H1 (cell line): ENCODE results near the gene TMEM18. TPM values are rescaled to one million over a fixed set of nuclear protein-coding genes. Genes with fewer than 3 reads are reported as not detected.

Experiments used
- BACH1 ChIP-seq: IDR thresholded peaks from 2 replicates; pipeline ENCODE4 v1.6.1; 2012; ENCODE audit warnings: low read length, improper control_type of control experiment
- CEBPB ChIP-seq: IDR thresholded peaks from 2 replicates; pipeline ENCODE4 v1.6.1; 2012; ENCODE audit warnings: low read depth, low read length
- EP300 ChIP-seq, 2 experiments: IDR thresholded peaks; 1 replicate in 1 of 2; 2 replicates in 1 of 2; pipeline ENCODE4 v1.6.1; 2011 to 2012; ENCODE audit warnings: low read depth in 2 of 2, low read length in 2 of 2, mild to moderate bottlenecking in 2 of 2, borderline replicate concordance in 1 of 2, inconsistent platforms in 1 of 2, moderate library complexity in 1 of 2
- JUND ChIP-seq: IDR thresholded peaks from 2 replicates; pipeline ENCODE4 v1.6.1; 2011; ENCODE audit warnings: mild to moderate bottlenecking, improper control_type of control experiment, low read length
- NRF1 ChIP-seq: IDR thresholded peaks from 2 replicates; pipeline ENCODE4 v1.6.1; 2011; ENCODE audit warnings: mild to moderate bottlenecking, low read depth, low read length, improper control_type of control experiment
- RBBP5 ChIP-seq: IDR thresholded peaks from 2 replicates; pipeline ENCODE4 v1.7.1; 2012; ENCODE audit warnings: low read depth, mild to moderate bottlenecking, inconsistent platforms, low read length, moderate library complexity, borderline replicate concordance
- RFX5 ChIP-seq: IDR thresholded peaks from 2 replicates; pipeline ENCODE4 v1.6.1; 2011; ENCODE audit warnings: low read depth, low read length, improper control_type of control experiment, borderline replicate concordance
- SRF ChIP-seq: IDR thresholded peaks from 2 replicates; pipeline ENCODE4 v1.6.1; 2011; ENCODE audit warnings: mild to moderate bottlenecking, low read depth, low read length, moderate library complexity
- TBP ChIP-seq: IDR thresholded peaks from 2 replicates; pipeline ENCODE4 v1.6.1; 2011; ENCODE audit warnings: low read depth, low read length, improper control_type of control experiment
- polyA plus RNA-seq, 7 experiments: library from polyadenylated mRNA; depleted of rRNA in 3 of 7; stranded (reverse) in 5 of 7; unstranded in 2 of 7; fragments of >200 nt in 5 of 7; fragments of 200-250 nt in 2 of 7; gene quantifications; 1 replicate in 5 of 7; 2 replicates in 1 of 7; 4 replicates in 1 of 7; pipeline versions ENCODE4 v1.2.1 to v1.2.3, GENCODE V29; 2011 to 2013; ENCODE audit warnings: missing spikeins in 2 of 7, mixed read lengths in 2 of 7
- total RNA-seq: library from RNA; stranded (reverse); fragmentation: NEBNext Ultra II Directional; extraction: Animal tissue kit (Norgen Biotek cat#: 25700); gene quantifications from 2 replicates; pipeline ENCODE4 v1.2.1, GENCODE V29; 2021
- TF ChIP-seq, protein P1 (sequence below): fragments of 300-600 bp; sonication (generic); IDR thresholded peaks from 2 replicates; pipeline ENCODE4 v1.7.1; 2012; ENCODE audit warnings: low read length, moderate library complexity, mild to moderate bottlenecking, inconsistent platforms; ENCODE audit not compliant: insufficient replicate concordance

TMEM18 gene
- total and polyA plus RNA-seq, 2 of the 8 experiments (the other 6 are each of a cell fraction or from before 2014, with no cell fraction given) = 22.4 to 27.1 TPM

DNA sequence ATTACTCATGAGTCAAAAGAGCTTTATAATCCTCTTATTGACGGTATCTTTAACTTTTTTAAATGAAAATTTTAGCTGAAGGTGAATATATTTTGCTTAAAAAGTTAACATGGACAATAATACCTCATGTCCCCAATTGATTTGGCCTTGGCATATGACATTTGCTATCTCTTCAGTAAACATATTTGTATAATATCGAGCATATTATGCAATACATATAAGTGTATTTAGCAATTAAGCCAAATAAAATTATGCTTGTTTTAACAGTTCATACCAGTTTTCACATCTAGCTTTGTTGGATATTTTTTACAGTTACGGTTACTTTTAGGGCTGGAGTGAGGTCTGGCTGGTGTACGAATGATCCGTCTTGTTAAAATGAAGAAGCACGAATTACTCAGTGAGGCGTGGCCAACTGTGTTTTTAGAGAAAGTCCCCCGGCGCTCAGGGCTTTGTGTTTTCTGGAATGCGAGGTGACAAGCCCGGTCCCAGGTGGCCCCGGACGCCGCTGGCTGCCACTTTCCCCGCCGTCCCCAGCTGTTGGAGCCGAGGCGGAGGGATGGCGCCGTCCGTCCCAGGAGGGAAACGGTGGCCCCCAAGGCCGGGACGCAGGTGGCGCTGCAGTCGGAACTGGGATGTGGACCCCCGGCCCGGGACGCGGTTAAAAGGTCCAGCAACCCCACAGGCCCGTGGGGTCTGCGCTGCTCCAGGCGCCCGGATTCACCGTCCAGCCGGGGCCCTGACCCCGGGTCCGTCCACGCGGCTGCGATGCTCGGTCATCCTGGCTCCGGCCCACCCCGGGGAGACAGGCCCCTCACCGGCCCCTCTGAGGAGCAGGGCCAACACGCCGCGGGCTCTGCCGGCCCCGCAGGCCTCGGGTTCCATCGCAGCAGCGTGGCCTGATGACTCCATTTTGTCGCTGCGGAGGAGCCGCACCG lies 41.3 kb downstream of the TMEM18 start (continued):
- TF ChIP-seq, protein P1, sequence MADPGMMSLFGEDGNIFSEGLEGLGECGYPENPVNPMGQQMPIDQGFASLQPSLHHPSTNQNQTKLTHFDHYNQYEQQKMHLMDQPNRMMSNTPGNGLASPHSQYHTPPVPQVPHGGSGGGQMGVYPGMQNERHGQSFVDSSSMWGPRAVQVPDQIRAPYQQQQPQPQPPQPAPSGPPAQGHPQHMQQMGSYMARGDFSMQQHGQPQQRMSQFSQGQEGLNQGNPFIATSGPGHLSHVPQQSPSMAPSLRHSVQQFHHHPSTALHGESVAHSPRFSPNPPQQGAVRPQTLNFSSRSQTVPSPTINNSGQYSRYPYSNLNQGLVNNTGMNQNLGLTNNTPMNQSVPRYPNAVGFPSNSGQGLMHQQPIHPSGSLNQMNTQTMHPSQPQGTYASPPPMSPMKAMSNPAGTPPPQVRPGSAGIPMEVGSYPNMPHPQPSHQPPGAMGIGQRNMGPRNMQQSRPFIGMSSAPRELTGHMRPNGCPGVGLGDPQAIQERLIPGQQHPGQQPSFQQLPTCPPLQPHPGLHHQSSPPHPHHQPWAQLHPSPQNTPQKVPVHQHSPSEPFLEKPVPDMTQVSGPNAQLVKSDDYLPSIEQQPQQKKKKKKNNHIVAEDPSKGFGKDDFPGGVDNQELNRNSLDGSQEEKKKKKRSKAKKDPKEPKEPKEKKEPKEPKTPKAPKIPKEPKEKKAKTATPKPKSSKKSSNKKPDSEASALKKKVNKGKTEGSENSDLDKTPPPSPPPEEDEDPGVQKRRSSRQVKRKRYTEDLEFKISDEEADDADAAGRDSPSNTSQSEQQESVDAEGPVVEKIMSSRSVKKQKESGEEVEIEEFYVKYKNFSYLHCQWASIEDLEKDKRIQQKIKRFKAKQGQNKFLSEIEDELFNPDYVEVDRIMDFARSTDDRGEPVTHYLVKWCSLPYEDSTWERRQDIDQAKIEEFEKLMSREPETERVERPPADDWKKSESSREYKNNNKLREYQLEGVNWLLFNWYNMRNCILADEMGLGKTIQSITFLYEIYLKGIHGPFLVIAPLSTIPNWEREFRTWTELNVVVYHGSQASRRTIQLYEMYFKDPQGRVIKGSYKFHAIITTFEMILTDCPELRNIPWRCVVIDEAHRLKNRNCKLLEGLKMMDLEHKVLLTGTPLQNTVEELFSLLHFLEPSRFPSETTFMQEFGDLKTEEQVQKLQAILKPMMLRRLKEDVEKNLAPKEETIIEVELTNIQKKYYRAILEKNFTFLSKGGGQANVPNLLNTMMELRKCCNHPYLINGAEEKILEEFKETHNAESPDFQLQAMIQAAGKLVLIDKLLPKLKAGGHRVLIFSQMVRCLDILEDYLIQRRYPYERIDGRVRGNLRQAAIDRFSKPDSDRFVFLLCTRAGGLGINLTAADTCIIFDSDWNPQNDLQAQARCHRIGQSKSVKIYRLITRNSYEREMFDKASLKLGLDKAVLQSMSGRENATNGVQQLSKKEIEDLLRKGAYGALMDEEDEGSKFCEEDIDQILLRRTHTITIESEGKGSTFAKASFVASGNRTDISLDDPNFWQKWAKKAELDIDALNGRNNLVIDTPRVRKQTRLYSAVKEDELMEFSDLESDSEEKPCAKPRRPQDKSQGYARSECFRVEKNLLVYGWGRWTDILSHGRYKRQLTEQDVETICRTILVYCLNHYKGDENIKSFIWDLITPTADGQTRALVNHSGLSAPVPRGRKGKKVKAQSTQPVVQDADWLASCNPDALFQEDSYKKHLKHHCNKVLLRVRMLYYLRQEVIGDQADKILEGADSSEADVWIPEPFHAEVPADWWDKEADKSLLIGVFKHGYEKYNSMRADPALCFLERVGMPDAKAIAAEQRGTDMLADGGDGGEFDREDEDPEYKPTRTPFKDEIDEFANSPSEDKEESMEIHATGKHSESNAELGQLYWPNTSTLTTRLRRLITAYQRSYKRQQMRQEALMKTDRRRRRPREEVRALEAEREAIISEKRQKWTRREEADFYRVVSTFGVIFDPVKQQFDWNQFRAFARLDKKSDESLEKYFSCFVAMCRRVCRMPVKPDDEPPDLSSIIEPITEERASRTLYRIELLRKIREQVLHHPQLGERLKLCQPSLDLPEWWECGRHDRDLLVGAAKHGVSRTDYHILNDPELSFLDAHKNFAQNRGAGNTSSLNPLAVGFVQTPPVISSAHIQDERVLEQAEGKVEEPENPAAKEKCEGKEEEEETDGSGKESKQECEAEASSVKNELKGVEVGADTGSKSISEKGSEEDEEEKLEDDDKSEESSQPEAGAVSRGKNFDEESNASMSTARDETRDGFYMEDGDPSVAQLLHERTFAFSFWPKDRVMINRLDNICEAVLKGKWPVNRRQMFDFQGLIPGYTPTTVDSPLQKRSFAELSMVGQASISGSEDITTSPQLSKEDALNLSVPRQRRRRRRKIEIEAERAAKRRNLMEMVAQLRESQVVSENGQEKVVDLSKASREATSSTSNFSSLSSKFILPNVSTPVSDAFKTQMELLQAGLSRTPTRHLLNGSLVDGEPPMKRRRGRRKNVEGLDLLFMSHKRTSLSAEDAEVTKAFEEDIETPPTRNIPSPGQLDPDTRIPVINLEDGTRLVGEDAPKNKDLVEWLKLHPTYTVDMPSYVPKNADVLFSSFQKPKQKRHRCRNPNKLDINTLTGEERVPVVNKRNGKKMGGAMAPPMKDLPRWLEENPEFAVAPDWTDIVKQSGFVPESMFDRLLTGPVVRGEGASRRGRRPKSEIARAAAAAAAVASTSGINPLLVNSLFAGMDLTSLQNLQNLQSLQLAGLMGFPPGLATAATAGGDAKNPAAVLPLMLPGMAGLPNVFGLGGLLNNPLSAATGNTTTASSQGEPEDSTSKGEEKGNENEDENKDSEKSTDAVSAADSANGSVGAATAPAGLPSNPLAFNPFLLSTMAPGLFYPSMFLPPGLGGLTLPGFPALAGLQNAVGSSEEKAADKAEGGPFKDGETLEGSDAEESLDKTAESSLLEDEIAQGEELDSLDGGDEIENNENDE = no peak
- TF ChIP-seq RBBP5 (no peak), TBP (no peak), NRF1 (no peak), RFX5 (no peak), CEBPB (no peak), SRF (no peak), JUND (no peak), BACH1 (no peak), EP300 (IDR thresholded peaks at IDR 0.05; ENCODE audit: borderline replicate concordance in 1 of 2, low read depth in 2 of 2, low read length in 2 of 2) (no peak)
